Activated T-helper 1 cell treated with anti-CD3 and anti-CD28 coated beads, Interleukin-12 subunit alpha, Interleukin-12 subunit beta, Interleukin-2, Interleukin-4 antibody, amounts not matched to agents 30 ng/mL and 10 ng/mL and 1 ng/mL, durations not matched to agents 14 hours and 24 hours and 36 hours (primary cell): Measurements from ENCODE around the gene RAB20. TPM values are rescaled to one million over a fixed set of nuclear protein-coding genes. Genes with fewer than 3 reads are reported as not detected.
"Not testable (repeated sequence)": the region's sequence is repeated elsewhere in the genome, so short reads cannot be mapped to it uniquely, and the experiment has no call there.

Experiments used
- DNase-seq: peaks from one replicate; pipeline ENCODE4 v3.0.0; 2021; ENCODE audit warnings: low spot score
- H3K27ac Mint-ChIP-seq: one replicate; pipeline ENCODE4 v1.8.0; 2021; ENCODE audit warnings: mild to moderate bottlenecking, mixed read lengths
- H3K27me3 Mint-ChIP-seq: one replicate; pipeline ENCODE4 v1.8.0; 2022; ENCODE audit warnings: mild to moderate bottlenecking, moderate library complexity, mixed read lengths; ENCODE audit not compliant: insufficient read depth
- H3K36me3 Mint-ChIP-seq: one replicate; pipeline ENCODE4 v1.8.0; 2021; ENCODE audit warnings: low read depth, mixed read lengths
- H3K4me1 Mint-ChIP-seq: one replicate; pipeline ENCODE4 v1.8.0; 2021; ENCODE audit warnings: low read depth, mixed read lengths
- H3K4me3 Mint-ChIP-seq: one replicate; pipeline ENCODE4 v1.8.0; 2021; ENCODE audit warnings: mild to moderate bottlenecking, moderate library complexity, mixed read lengths
- H3K9me3 Mint-ChIP-seq: one replicate; pipeline ENCODE4 v1.8.0; 2021; ENCODE audit warnings: mixed read lengths
- intact Hi-C: fragments of 100-400 bp; cut with micrococcal nuclease; formaldehyde crosslinking; loops from one replicate; pipeline ENCODE4 v1.15.1; 2024
- total RNA-seq: library from RNA; stranded (reverse); gene quantifications from 2 replicates; pipeline ENCODE4 v1.2.3, GENCODE V29; 2022

RAB20 gene
- total RNA-seq, 1 donor from 2014 or later: 1.5 TPM

DNA sequence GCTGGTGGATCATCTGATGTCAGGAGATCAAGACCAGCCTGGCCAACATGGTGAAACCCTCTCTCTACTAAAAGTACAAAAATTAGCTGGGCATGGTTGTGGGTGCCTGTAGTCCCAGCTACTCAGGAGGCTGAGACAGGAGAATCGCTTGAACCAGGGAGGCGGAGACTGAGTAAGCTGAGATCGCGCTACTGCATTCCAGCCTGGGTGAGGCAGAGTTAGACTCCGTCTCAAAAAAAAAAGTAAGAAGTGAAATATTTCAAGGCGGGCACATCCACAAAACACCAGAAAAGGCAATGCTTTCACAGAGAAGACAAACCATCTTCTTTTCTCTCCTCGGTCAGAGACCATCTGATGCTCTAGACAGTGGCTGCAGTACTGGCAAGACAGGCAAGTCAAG lies 8.4 kb upstream of the RAB20 start:
- H3K9me3 Mint-ChIP-seq, H3K27ac Mint-ChIP-seq, intact Hi-C loops, H3K4me1 Mint-ChIP-seq, H3K36me3 Mint-ChIP-seq, DNase-seq, H3K4me3 Mint-ChIP-seq: not testable (repeated sequence)
- H3K27me3 Mint-ChIP-seq: peaks cover 38% of the 10 kb centered on the region

DNA sequence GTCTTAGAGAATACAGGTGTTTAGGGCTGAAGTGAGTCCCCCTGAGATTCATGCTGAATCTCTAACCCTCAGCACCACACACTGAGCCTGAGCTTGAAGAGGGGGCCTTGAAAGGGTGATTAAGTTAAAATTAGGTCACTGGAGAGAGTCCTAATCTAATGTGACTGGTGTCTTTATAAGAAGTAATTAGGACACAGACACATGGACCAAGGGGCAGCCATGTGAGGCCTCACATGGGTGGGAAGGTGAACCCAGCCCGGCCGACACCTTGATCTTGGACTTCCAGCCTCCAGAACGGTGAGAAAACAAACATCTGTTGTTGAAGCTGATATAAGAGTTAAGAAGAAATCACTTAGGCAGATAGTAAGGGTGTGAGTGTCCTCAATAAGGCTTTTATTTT lies 7.1 kb upstream of the RAB20 start:
- Mint-ChIP-seq H3K27ac (no peak overlapping the region), H3K9me3 (no peaks in the 10 kb centered on the region), H3K4me1 (peaks cover 7% of the 10 kb centered on the region), H3K4me3 (no peak overlapping the region), H3K27me3 (peaks cover 36% of the 10 kb centered on the region), H3K36me3 (no peaks in the 10 kb centered on the region)
- intact Hi-C loops: no loop called here
- DNase-seq: no peak

DNA sequence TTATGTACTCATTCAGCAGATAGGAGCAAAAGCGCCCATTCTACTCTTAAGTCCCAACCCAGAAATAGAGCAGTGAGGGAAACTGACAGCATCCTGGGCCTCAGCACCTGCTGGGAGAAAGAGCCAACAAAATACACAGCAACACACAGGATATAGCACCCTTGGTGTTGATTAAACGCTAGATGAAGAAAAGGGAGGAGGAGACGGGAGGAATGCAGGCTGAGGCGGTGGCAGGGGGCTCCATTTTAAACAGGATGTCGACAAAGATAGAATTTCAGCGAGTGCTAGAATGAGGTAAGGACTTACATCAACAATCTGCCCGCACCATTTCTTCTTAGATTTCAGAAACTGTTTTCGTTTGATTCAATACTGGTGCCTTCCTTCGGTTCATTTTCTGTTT lies 4.6 kb upstream of the RAB20 start:
- DNase-seq: no peak
- Mint-ChIP-seq H3K9me3 (no peaks in the 10 kb centered on the region), H3K4me3 (no peak overlapping the region), H3K27ac (no peak overlapping the region), H3K4me1 (peaks cover 14% of the 10 kb centered on the region), H3K27me3 (peaks cover 32% of the 10 kb centered on the region), H3K36me3 (no peaks in the 10 kb centered on the region)
- intact Hi-C loops: no loop called here

DNA sequence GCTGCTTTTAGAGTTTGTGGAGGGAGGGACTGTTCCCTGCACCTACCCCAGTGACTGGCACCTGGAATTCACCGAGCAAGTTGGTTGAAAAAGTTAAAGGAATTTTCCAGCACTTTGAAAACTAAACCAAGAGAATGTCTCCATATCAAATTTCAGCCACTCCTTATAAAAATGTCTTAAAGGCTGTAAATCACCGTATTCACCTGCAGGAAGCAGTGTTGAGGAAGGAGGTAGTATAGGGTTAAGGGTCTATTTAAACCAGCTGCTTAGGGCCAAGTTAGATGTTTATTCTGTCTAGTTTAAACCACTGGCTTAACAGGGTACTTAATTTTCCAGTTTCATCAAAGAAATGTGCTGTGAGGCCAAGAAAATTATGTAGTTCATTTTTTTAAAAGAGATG lies 3.8 kb upstream of the RAB20 start:
- H3K4me3 Mint-ChIP-seq: no peak overlapping the region
- no peaks in the 10 kb centered on the region for H3K9me3 Mint-ChIP-seq
- H3K4me1 Mint-ChIP-seq: peaks cover 21% of the 10 kb centered on the region
- H3K27ac Mint-ChIP-seq: no peak overlapping the region
- no peak for DNase-seq
- peaks cover 2% of the 10 kb centered on the region for H3K36me3 Mint-ChIP-seq
- H3K27me3 Mint-ChIP-seq: peaks cover 31% of the 10 kb centered on the region
- intact Hi-C loops: no loop called here

DNA sequence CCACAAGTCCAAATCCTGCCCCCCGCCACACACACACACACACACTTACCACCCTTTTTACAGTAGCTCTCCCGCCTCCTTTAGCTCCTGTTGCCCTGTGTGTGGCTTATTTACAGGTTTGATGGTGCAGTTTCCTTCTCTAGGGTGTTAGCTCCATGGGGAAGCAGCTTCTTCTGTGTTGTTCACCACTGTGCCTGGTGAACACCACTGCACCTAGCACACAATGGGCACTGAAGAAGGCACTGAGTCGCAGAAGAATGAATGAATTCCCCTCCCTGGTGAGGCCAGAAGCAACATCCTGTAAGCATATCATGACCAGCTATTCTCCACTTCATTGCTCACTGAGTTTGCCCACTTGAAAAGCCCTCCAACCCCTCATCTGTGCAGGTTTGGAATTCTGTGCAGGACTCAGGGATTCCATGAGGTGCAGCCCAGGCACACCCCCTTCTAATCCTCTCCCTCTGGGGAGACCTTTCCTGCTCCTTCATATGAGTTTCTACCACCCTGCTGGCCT lies 3.0 kb upstream of the RAB20 start:
- DNase-seq: no peak
- peak overlapping the region; percentile 10 for H3K4me3 Mint-ChIP-seq
- H3K27ac Mint-ChIP-seq: no peak overlapping the region
- intact Hi-C loops: loop anchor here (5.0 kb wide), 2 partner anchors 107 to 148 kb away; partner anchors contain the start of gene ING1
- peaks cover 25% of the 10 kb centered on the region for H3K27me3 Mint-ChIP-seq
- peaks cover 27% of the 10 kb centered on the region for H3K4me1 Mint-ChIP-seq
- no peaks in the 10 kb centered on the region for H3K9me3 Mint-ChIP-seq
- H3K36me3 Mint-ChIP-seq: peaks cover 2% of the 10 kb centered on the region

- intact Hi-C loops: loop anchor here (2.0 to 5.0 kb wide), 3 partner anchors 106 to 777 kb away; partner anchors contain the start of genes ING1 and IRS2
- no peaks in the 10 kb centered on the region for H3K9me3 Mint-ChIP-seq
- no peak for DNase-seq
- peaks cover 25% of the 10 kb centered on the region for H3K27me3 Mint-ChIP-seq
- H3K36me3 Mint-ChIP-seq: peaks cover 4% of the 10 kb centered on the region
- H3K4me1 Mint-ChIP-seq: peaks cover 33% of the 10 kb centered on the region
- no peak overlapping the region for H3K27ac Mint-ChIP-seq
- peak overlapping the region; percentile 23 for H3K4me3 Mint-ChIP-seq
These were observed 1.9 kb upstream of the RAB20 start for GRCh38 chr13:110563463-110563774.

GRCh38 chr13:110562696-110563462 lies 1.4 kb upstream of the RAB20 start:
- Mint-ChIP-seq H3K27ac (no peak overlapping the region), H3K36me3 (peaks cover 4% of the 10 kb centered on the region), H3K4me1 (peaks cover 33% of the 10 kb centered on the region), H3K4me3 (peak overlapping the region; percentile 97), H3K9me3 (no peaks in the 10 kb centered on the region), H3K27me3 (peaks cover 29% of the 10 kb centered on the region)
- no peak for DNase-seq
- intact Hi-C loops: loop anchor here (1.0 to 5.0 kb wide), 4 partner anchors 10 to 776 kb away; partner anchors contain the start of genes ING1 and IRS2

DNA sequence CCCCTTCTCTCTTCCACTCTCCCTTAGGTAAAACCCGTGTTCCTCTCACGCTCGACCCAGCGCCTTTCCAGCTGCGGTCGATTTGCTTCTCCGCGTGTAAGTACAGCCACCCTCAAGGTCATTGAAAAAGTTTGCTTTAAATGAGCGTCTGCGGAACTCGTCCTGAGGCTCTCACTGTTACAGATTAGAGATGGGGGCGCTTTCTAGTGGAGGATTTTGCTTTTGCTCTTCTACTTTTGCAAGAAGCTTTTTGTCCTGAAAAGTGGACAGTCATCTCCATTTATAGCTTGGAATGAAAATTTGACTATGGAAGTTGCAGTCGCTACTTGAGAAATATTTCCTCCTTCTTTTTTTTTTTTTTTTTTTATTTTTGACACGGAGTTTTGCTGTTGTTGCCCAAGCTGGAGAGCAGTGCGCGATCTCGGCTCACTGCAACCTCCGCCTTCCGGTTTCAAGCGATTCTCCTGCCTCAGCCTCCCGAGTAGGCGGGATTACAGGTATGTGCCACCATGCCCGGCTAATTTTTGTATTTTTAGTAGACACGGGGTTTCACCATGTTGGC lies 595 bp upstream of the RAB20 start:
- peaks cover 26% of the 10 kb centered on the region for H3K27me3 Mint-ChIP-seq
- intact Hi-C loops: loop anchor here (1.0 to 5.0 kb wide), 4 partner anchors 11 to 775 kb away; partner anchors contain the start of genes ING1 and IRS2
- DNase-seq: no peak
- H3K4me3 Mint-ChIP-seq: peak overlapping the region; percentile 97
- H3K36me3 Mint-ChIP-seq: peaks cover 5% of the 10 kb centered on the region
- H3K27ac Mint-ChIP-seq: peak overlapping the region; percentile 93
- peaks cover 35% of the 10 kb centered on the region for H3K4me1 Mint-ChIP-seq
- no peaks in the 10 kb centered on the region for H3K9me3 Mint-ChIP-seq

DNA sequence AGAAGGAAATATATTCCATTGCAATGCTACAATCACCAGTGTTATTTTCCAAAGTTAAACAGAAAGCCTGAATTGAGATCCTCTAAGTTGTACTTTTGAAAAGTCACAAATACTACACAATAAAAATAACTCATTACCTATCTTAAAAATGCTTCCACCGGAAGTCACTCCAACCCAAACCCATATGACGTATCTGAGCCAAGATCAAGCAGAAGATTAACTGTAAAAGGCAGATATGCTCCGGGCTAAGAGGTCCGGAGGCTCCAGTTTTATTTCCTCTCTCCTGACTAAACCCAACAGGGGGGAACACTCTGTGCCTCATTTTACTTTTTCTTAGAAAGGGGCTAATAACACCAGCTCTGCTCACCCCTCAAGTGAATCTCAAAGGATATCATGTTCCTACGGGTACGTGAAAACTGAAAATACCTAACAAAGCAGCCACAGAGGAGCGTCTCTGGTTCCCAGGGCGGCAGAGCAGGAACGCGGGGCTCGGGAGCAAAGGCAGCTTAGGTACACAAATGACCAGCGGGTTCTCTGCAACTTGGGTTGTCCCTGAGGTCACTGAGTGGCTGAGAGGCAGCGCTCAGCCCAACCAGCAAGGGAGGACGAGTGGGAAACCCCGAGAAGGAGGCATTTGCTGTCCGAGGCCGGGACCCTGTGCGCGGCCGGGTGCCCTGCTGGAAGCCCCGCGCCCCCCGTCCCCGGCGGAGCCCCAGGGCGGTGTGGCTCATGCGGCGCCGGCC lies 750 bp downstream of the RAB20 start:
- DNase-seq: no peak
- H3K36me3 Mint-ChIP-seq: peaks cover 11% of the 10 kb centered on the region
- no peaks in the 10 kb centered on the region for H3K9me3 Mint-ChIP-seq
- peak overlapping the region; percentile 42 for H3K27ac Mint-ChIP-seq
- H3K4me1 Mint-ChIP-seq: peaks cover 41% of the 10 kb centered on the region
- peaks cover 31% of the 10 kb centered on the region for H3K27me3 Mint-ChIP-seq
- peak overlapping the region; percentile 82 for H3K4me3 Mint-ChIP-seq
- intact Hi-C loops: loop anchor here (2.0 to 5.0 kb wide), 3 partner anchors 56 to 152 kb away; partner anchors contain the start of gene ING1

GRCh38 chr13:110559986-110560385 lies 1.5 kb downstream of the RAB20 start:
- Mint-ChIP-seq H3K9me3 (no peaks in the 10 kb centered on the region), H3K27ac (no peak overlapping the region), H3K4me1 (peaks cover 41% of the 10 kb centered on the region), H3K4me3 (peak overlapping the region; percentile 56), H3K27me3 (peaks cover 28% of the 10 kb centered on the region), H3K36me3 (peaks cover 11% of the 10 kb centered on the region)
- intact Hi-C loops: loop anchor here (2.0 to 5.0 kb wide), 3 partner anchors 57 to 152 kb away; partner anchors contain the start of gene ING1
- no peak for DNase-seq

DNA sequence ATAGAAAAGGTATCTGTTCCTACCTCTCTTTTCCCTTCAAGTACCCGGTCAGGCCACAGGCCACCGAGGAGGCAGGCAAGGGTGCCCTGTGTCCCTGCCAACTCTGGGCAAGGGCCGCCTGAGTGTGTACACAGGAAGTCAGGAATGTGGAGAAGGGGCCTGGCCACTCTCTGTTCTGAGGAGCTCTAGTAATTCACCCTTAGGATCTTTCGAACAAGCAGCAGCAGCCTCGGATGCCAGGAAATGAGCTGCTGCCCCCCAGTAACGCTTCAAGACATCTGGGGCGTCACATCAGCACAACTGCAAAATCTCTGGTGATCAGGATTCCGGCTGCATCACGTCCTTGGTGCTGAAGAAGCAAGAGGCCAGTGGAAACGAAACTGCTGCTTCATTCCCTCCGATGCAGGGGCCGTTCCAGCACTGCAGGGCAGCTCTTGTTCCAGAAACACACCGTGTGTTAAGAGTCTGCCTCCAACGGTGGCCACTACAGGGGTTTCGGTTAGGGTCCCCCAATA lies 2.0 kb downstream of the RAB20 start:
- Mint-ChIP-seq H3K9me3 (no peaks in the 10 kb centered on the region), H3K4me1 (peaks cover 41% of the 10 kb centered on the region), H3K4me3 (peak overlapping the region; percentile 56), H3K27ac (no peak overlapping the region), H3K27me3 (peaks cover 23% of the 10 kb centered on the region), H3K36me3 (peaks cover 11% of the 10 kb centered on the region)
- DNase-seq: no peak
- intact Hi-C loops: no loop called here

GRCh38 chr13:110557610-110558305 lies 3.8 kb downstream of the RAB20 start:
- Mint-ChIP-seq H3K27ac (no peak overlapping the region), H3K4me3 (no peak overlapping the region), H3K9me3 (no peaks in the 10 kb centered on the region), H3K27me3 (peaks cover 14% of the 10 kb centered on the region), H3K36me3 (peaks cover 11% of the 10 kb centered on the region), H3K4me1 (peaks cover 34% of the 10 kb centered on the region)
- intact Hi-C loops: no loop called here
- DNase-seq: no peak
